Measurements from ENCODE around the gene HK1. TPM values are rescaled to one million over a fixed set of nuclear protein-coding genes. Genes with fewer than 3 reads are reported as not detected.

Gene HK1
- total RNA-seq, 2 donors from 2014 or later: 15.8 to 17.1 TPM

DNA sequence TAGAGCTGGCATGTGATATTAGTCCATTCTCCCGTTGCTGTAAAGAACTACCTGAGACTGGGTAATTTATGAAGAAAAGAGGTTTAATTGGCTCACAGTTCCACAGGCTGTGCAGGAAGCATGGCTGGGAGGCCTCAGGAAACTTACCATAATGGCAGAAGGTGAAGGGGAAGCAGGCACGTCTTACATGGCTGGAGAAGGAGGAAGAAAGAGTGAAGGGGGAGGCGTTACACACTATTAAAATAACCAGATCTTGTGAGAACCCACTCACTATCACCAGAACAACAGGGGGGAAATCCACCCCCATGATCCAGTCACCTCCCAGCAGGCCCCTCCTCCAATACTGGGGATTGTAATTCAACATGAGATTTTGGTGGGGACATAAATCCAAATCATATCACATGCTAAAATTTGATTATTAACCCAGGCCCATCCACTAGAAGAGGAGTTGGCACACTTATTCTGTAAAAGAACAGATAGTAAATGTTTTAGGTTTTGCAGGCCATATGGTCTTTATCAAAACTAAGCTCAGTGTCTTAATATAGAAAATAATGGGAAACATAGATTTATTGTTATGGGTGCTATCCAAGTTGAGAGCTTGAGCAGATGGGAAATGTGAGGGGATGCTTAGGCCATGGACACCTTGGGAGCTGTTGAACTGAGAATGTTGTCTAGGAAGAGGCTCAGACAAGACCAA is 18.6 kb upstream of the HK1 start:
- TF ChIP-seq POLR2A (IDR thresholded peaks at IDR 0.05): no peak
- TF ChIP-seq, protein P1, sequence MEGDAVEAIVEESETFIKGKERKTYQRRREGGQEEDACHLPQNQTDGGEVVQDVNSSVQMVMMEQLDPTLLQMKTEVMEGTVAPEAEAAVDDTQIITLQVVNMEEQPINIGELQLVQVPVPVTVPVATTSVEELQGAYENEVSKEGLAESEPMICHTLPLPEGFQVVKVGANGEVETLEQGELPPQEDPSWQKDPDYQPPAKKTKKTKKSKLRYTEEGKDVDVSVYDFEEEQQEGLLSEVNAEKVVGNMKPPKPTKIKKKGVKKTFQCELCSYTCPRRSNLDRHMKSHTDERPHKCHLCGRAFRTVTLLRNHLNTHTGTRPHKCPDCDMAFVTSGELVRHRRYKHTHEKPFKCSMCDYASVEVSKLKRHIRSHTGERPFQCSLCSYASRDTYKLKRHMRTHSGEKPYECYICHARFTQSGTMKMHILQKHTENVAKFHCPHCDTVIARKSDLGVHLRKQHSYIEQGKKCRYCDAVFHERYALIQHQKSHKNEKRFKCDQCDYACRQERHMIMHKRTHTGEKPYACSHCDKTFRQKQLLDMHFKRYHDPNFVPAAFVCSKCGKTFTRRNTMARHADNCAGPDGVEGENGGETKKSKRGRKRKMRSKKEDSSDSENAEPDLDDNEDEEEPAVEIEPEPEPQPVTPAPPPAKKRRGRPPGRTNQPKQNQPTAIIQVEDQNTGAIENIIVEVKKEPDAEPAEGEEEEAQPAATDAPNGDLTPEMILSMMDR (IDR thresholded peaks at IDR 0.05): no peak
- intact Hi-C loops (cut with DNase I): no loop called here
- H3K27me3 ChIP-seq: no peaks in the 10 kb centered on the region
- H3K36me3 ChIP-seq (replicated peaks in 1 of 2; ENCODE audit: insufficient read depth in 1 of 2, low read depth in 2 of 2): no peaks in the 10 kb centered on the region
- H3K27ac ChIP-seq: no peak overlapping the region
- 79 to 89% methylated on average over 3 of the region's 3 CpGs for WGBS, 2 donors
- H3K4me3 ChIP-seq: no peak overlapping the region
- no peak for DNase-seq
- ATAC-seq: no peak
- no peaks in the 10 kb centered on the region for H3K9me3 ChIP-seq
- H3K4me1 ChIP-seq: peaks cover 8% of the 10 kb centered on the region

DNA sequence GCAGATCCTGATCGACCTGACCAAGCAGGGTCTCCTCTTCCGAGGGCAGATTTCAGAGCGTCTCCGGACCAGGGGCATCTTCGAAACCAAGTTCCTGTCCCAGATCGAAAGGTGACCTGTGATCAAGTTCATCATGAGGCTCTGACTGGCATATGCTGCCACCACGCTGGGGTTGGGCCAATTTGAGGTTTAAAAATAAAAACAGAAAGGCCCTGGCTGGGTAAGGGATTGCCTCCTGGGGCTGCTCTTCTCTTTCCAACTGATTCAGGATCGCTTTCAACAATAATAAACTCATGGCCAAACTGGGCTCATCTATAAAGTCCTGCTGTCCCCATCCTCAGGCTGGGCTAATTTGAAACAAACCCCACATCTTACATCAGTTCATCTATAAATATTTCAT is 17.1 kb upstream of the HK1 start:
- ATAC-seq (no peak), DNase-seq (no peak)
- H3K36me3 ChIP-seq (replicated peaks in 1 of 2; ENCODE audit: insufficient read depth in 1 of 2, low read depth in 2 of 2): no peaks in the 10 kb centered on the region
- no peak overlapping the region for H3K4me3 ChIP-seq
- peaks cover 5% of the 10 kb centered on the region for H3K4me1 ChIP-seq
- intact Hi-C loops (cut with DNase I): no loop called here
- no peaks in the 10 kb centered on the region for H3K27me3 ChIP-seq
- H3K9me3 ChIP-seq: no peaks in the 10 kb centered on the region
- 79 to 86% methylated on average over 6 to 8 of the region's 8 CpGs for WGBS, 2 donors
- H3K27ac ChIP-seq: no peak overlapping the region
- TF ChIP-seq, protein P1 (IDR thresholded peaks at IDR 0.05): no peak
- no peak for TF ChIP-seq POLR2A (IDR thresholded peaks at IDR 0.05)

DNA sequence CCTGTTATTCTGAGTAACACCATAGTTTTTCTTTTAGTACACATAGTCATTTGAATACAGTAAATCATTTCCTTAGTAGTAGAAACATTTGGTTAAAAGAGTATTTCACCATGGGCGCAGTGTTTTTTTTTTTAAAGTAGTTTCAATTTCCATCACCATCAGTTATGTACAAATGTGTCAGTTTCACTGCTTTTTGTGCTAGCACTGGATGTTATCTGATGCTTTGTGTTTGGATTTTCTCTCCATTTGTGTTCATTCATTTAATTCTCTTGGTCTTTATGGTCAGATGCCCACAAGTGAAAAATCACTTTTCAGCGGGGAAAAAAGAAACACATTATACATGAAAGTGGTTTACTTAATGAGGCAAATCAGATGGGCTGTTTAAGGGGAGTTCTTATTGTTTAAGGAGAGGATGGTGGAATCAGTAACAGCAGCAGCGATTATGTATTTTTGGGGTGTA is 16.0 kb upstream of the HK1 start:
- ATAC-seq (no peak), DNase-seq (no peak)
- TF ChIP-seq POLR2A (IDR thresholded peaks at IDR 0.05): no peak
- TF ChIP-seq, protein P1 (IDR thresholded peaks at IDR 0.05): no peak
- intact Hi-C loops (cut with DNase I): no loop called here
- Histone ChIP-seq H3K27ac (no peak overlapping the region), H3K36me3 (replicated peaks in 1 of 2; ENCODE audit: insufficient read depth in 1 of 2, low read depth in 2 of 2) (no peaks in the 10 kb centered on the region), H3K9me3 (no peaks in the 10 kb centered on the region), H3K27me3 (no peaks in the 10 kb centered on the region), H3K4me1 (no peaks in the 10 kb centered on the region), H3K4me3 (no peak overlapping the region)
- 84% methylated on average over 3 of the region's 3 CpGs for WGBS, 2 donors

DNA sequence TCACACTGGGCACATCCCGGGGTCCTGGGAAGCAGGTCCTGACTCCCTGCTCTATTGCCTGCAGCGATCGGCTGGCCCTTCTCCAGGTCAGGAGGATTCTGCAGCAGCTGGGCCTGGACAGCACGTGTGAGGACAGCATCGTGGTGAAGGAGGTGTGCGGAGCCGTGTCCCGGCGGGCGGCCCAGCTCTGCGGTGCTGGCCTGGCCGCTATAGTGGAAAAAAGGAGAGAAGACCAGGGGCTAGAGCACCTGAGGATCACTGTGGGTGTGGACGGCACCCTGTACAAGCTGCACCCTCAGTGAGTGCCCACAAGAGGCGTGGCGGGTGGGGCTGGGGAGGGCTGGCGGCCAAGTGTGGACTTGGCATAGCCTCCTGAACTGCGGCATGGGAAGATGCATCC is 12.8 kb upstream of the HK1 start:
- no peak for DNase-seq
- WGBS, 2 donors: 87 to 90% methylated on average over 15 to 17 of the region's 17 CpGs

More for the DNA sequence above, 12.8 kb upstream of the HK1 start:
- no peaks in the 10 kb centered on the region for H3K36me3 ChIP-seq (replicated peaks in 1 of 2; ENCODE audit: insufficient read depth in 1 of 2, low read depth in 2 of 2)
- no peak for TF ChIP-seq POLR2A (IDR thresholded peaks at IDR 0.05)
- TF ChIP-seq, protein P1 (IDR thresholded peaks at IDR 0.05): no peak
- H3K27me3 ChIP-seq: no peaks in the 10 kb centered on the region
- H3K27ac ChIP-seq: no peak overlapping the region
- no peaks in the 10 kb centered on the region for H3K4me1 ChIP-seq
- H3K9me3 ChIP-seq: no peaks in the 10 kb centered on the region
- ATAC-seq: no peak
- intact Hi-C loops (cut with DNase I): no loop called here
- no peak overlapping the region for H3K4me3 ChIP-seq
